Esophagus squamous epithelium (tissue), 5 donors: ENCODE data around the gene DLST. TPM values are rescaled to one million over a fixed set of nuclear protein-coding genes. Genes with fewer than 3 reads are reported as not detected.

Experiments used
- DNase-seq: peaks from one replicate; lab custom pipeline; 2025; lab: John Stamatoyannopoulos, UW
- H3K27ac ChIP-seq, 4 donors: fragments of 200-600 bp; sonication (generic); one replicate each; pipeline ENCODE4 v1.5.1; 2016 to 2019; ENCODE audit warnings: mild to moderate bottlenecking in 1 of 4
- H3K27me3 ChIP-seq, 4 donors: fragments of 200-600 bp; sonication (generic); 1 replicate in 3 of 4; 2 replicates in 1 of 4; pipeline versions ENCODE4 v1.5.1 to v1.6.0; 2017 to 2021; ENCODE audit warnings: antibody characterized with exemption in 1 of 4
- H3K36me3 ChIP-seq, 3 donors: fragments of 200-600 bp; sonication (generic); one replicate each; pipeline ENCODE4 v1.5.1; 2016 to 2019
- H3K4me1 ChIP-seq, 3 donors: fragments of 200-600 bp; sonication (generic); one replicate each; pipeline ENCODE4 v1.5.1; 2017 to 2019
- H3K4me3 ChIP-seq, 4 donors: fragments of 200-600 bp; sonication (generic); 1 replicate in 3 of 4; 2 replicates in 1 of 4; pipeline ENCODE4 v1.5.1; 2016 to 2019; ENCODE audit warnings: mild to moderate bottlenecking in 2 of 4, moderate library complexity in 1 of 4
- H3K9me3 ChIP-seq, 3 donors: fragments of 200-600 bp; sonication (generic); one replicate each; pipeline ENCODE4 v1.5.1; 2016 to 2019
- CTCF ChIP-seq, 6 experiments: fragments of 450-650 bp in 4 of 6; fragments of 200-600 bp in 2 of 6; sonication (generic) in 2 of 6; IDR thresholded peaks; one replicate each; pipeline ENCODE4 v1.5.1; 2016 to 2019; ENCODE audit warnings: antibody characterized with exemption in 6 of 6, mild to moderate bottlenecking in 4 of 6, moderate library complexity in 4 of 6
- POLR2A ChIP-seq, 4 donors: fragments of 450-650 bp; IDR thresholded peaks; one replicate each; pipeline ENCODE4 v1.6.1; 2017; ENCODE audit warnings: antibody characterized with exemption in 4 of 4, mild to moderate bottlenecking in 4 of 4, moderate library complexity in 3 of 4
- WGBS, 2 donors: methylation state at CpG; one replicate each; pipeline ENCODE4 v1.1.5; 2018; 5-methylcytosine and 5-hydroxymethylcytosine counted together
- intact Hi-C: fragments of 100-400 bp; cut with DNase I; formaldehyde crosslinking; loops from one replicate; pipeline ENCODE4 v1.15.0; 2022
- total RNA-seq, 4 donors: library from RNA; depleted of rRNA; stranded (reverse); fragments of >200 nt; gene quantifications; one replicate each; pipeline ENCODE4 v1.1.0, GENCODE V29; 2016
- donor health status: DM: yes; HTN: yes; CAD: no.

Gene DLST
- total RNA-seq, 4 donors from 2014 or later: 54.9 to 87.0 (median 69.0) TPM

- Histone ChIP-seq H3K36me3 (peaks cover 0 to 11% (median 0%) of the 10 kb centered on the region in 3 donors), H3K9me3 (no peaks in the 10 kb centered on the region), H3K4me1 (peaks cover 12 to 83% (median 49%) of the 10 kb centered on the region in 3 donors), H3K4me3 (no peak overlapping the region), H3K27ac (peak overlapping the region in 2 of 4 donors; percentile 7 to 31), H3K27me3 (no peaks in the 10 kb centered on the region)
- no peak for DNase-seq
- TF ChIP-seq CTCF (IDR thresholded peaks at IDR 0.05): no peak
- 62 to 87% methylated on average over 3 to 4 of the region's 6 CpGs for WGBS, 2 donors
- intact Hi-C loops: loop anchor here (10.0 kb wide), 1 partner anchor 174 kb away; no protein-coding TSS in a partner anchor
Measured at GRCh38 chr14:74911221-74911620, 29.5 kb downstream of the DLST start.

GRCh38 chr14:74911704-74912103 lies 30.0 kb downstream of the DLST start:
- Histone ChIP-seq H3K4me1 (peaks cover 13 to 83% (median 50%) of the 10 kb centered on the region in 3 donors), H3K27ac (peak overlapping the region in 2 of 4 donors; percentile 7 to 31), H3K4me3 (no peak overlapping the region), H3K27me3 (no peaks in the 10 kb centered on the region), H3K9me3 (no peaks in the 10 kb centered on the region), H3K36me3 (peaks cover 0 to 6% (median 0%) of the 10 kb centered on the region in 3 donors)
- no peak for DNase-seq
- WGBS, 2 donors: 90% methylated on average over 2 of the region's 5 CpGs; no CpG with 5 or more reads in 1 of the 2 donors
- TF ChIP-seq POLR2A (IDR thresholded peaks at IDR 0.05): no peak
- no peak for TF ChIP-seq CTCF (IDR thresholded peaks at IDR 0.05)
- intact Hi-C loops: loop anchor here (10.0 kb wide), 1 partner anchor 173 kb away; no protein-coding TSS in a partner anchor

- no peak for DNase-seq
- Histone ChIP-seq H3K36me3 (peaks cover 0 to 2% (median 0%) of the 10 kb centered on the region in 3 donors), H3K9me3 (no peaks in the 10 kb centered on the region), H3K27me3 (no peaks in the 10 kb centered on the region), H3K4me3 (no peak overlapping the region), H3K27ac (peak overlapping the region in 1 of 4 donors; percentile 31), H3K4me1 (peaks cover 14 to 83% (median 50%) of the 10 kb centered on the region in 3 donors)
- intact Hi-C loops: loop anchor here (10.0 kb wide), 1 partner anchor 173 kb away; no protein-coding TSS in a partner anchor
- WGBS, 2 donors: 100% methylated on average over 2 of the region's 6 CpGs; no CpG with 5 or more reads in 1 of the 2 donors
- TF ChIP-seq POLR2A (IDR thresholded peaks at IDR 0.05) (no peak), CTCF (IDR thresholded peaks at IDR 0.05) (no peak)
Measured at GRCh38 chr14:74912111-74912510, 30.4 kb downstream of the DLST start.

GRCh38 chr14:74912801-74913200 lies 31.1 kb downstream of the DLST start:
- WGBS, 2 donors: 77 to 80% methylated on average over 1 to 3 of the region's 10 CpGs
- H3K27ac ChIP-seq: no peak overlapping the region
- no peak overlapping the region for H3K4me3 ChIP-seq
- H3K4me1 ChIP-seq: peaks cover 14 to 83% (median 50%) of the 10 kb centered on the region in 3 donors
- no peaks in the 10 kb centered on the region for H3K27me3 ChIP-seq
- intact Hi-C loops: loop anchor here (10.0 kb wide), 1 partner anchor 172 kb away; no protein-coding TSS in a partner anchor
- no peak for TF ChIP-seq CTCF (IDR thresholded peaks at IDR 0.05)
- no peak for TF ChIP-seq POLR2A (IDR thresholded peaks at IDR 0.05)
- no peak for DNase-seq
- no peaks in the 10 kb centered on the region for H3K36me3 ChIP-seq
- H3K9me3 ChIP-seq: no peaks in the 10 kb centered on the region

GRCh38 chr14:74913393-74913910 lies 31.7 kb downstream of the DLST start:
- Histone ChIP-seq H3K4me1 (peaks cover 21 to 85% (median 56%) of the 10 kb centered on the region in 3 donors), H3K9me3 (no peaks in the 10 kb centered on the region), H3K27ac (peak overlapping the region in 2 of 4 donors; percentile 28 to 33), H3K36me3 (no peaks in the 10 kb centered on the region), H3K4me3 (no peak overlapping the region), H3K27me3 (no peaks in the 10 kb centered on the region)
- 60 to 65% methylated on average over 4 to 5 of the region's 5 CpGs for WGBS, 2 donors
- TF ChIP-seq POLR2A (IDR thresholded peaks at IDR 0.05) (no peak), CTCF (IDR thresholded peaks at IDR 0.05) (no peak)
- DNase-seq: no peak
- intact Hi-C loops: loop anchor here (10.0 kb wide), 1 partner anchor 171 kb away; no protein-coding TSS in a partner anchor
